WTC11 (cell line): ENCODE results near the gene UBE2M. TPM values are rescaled to one million over a fixed set of nuclear protein-coding genes. Genes with fewer than 3 reads are reported as not detected.

ENCODE experiments used
- ATAC-seq: fragments of 200-7000 bp; cut with Tn5 transposase; 2 replicates; pipeline ENCODE4 v1.10.0; 2021; ENCODE audit warnings: mild to moderate bottlenecking, moderate library complexity
- CTCF ChIA-PET: fragments of 300-600 bp; sonication (Branson Sonifier 250); formaldehyde crosslinking; loops from one replicate; lab custom pipeline; 2021; ENCODE audit warnings: antibody characterized with exemption; lab: Charles Lee
- POLR2A ChIA-PET: fragments of 350-600 bp; sonication (Branson Sonifier 250); formaldehyde crosslinking; loops from one replicate; lab custom pipeline; 2021; ENCODE audit warnings: antibody characterized with exemption; lab: Charles Lee
- DNase-seq: peaks from one replicate; pipeline ENCODE4 v3.0.0; 2021; ENCODE audit warnings: low spot score
- H3K27ac Mint-ChIP-seq: 2 replicates; pipeline ENCODE4 v1.8.0; 2021; ENCODE audit warnings: mixed read lengths
- H3K27me3 Mint-ChIP-seq: 2 replicates; pipeline ENCODE4 v1.8.0; 2021; ENCODE audit warnings: low read depth, mild to moderate bottlenecking, moderate library complexity, mixed read lengths
- H3K36me3 Mint-ChIP-seq: 2 replicates; pipeline ENCODE4 v1.8.0; 2021; ENCODE audit warnings: mixed read lengths
- H3K4me1 Mint-ChIP-seq: 2 replicates; pipeline ENCODE4 v1.8.0; 2022; ENCODE audit warnings: mixed read lengths
- H3K4me3 Mint-ChIP-seq: 2 replicates; pipeline ENCODE4 v1.8.0; 2021; ENCODE audit warnings: mild to moderate bottlenecking, moderate library complexity, mixed read lengths
- H3K9me3 Mint-ChIP-seq: 2 replicates; pipeline ENCODE4 v1.8.0; 2021; ENCODE audit warnings: mixed read lengths
- AFF4 ChIP-seq: sonication (generic); formaldehyde crosslinking; IDR thresholded peaks from 2 replicates; pipeline ENCODE4 v1.8.1; 2023; ENCODE audit warnings: mild to moderate bottlenecking, missing genetic modification reagents, borderline replicate concordance
- ATF3 ChIP-seq: sonication (generic); formaldehyde crosslinking; conservative IDR thresholded peaks from 2 replicates; pipeline ENCODE4 v1.8.1; 2022; ENCODE audit warnings: mild to moderate bottlenecking, missing genetic modification reagents
- FOXK1 ChIP-seq: sonication (generic); formaldehyde crosslinking; IDR thresholded peaks from 2 replicates; pipeline ENCODE4 v1.8.0; 2022; ENCODE audit warnings: mild to moderate bottlenecking, moderate library complexity, missing genetic modification reagents
- FOXP1 ChIP-seq: sonication (generic); formaldehyde crosslinking; IDR thresholded peaks from 2 replicates; pipeline ENCODE4 v1.8.0; 2022; ENCODE audit warnings: missing genetic modification reagents, mild to moderate bottlenecking, moderate library complexity, borderline replicate concordance
- HMGA2 ChIP-seq: fragments of 250-450 bp; sonication (Bioruptor Pico); IDR thresholded peaks from 2 replicates; pipeline ENCODE4 v1.4.0; 2021; ENCODE audit warnings: mild to moderate bottlenecking, moderate library complexity
- JAZF1 ChIP-seq: fragments of 250-450 bp; sonication (Bioruptor Pico); IDR thresholded peaks from 2 replicates; pipeline ENCODE4 v1.9.0; 2021; ENCODE audit warnings: moderate library complexity, mild to moderate bottlenecking, inconsistent platforms
- JUN ChIP-seq: sonication (generic); formaldehyde crosslinking; IDR thresholded peaks from 2 replicates; pipeline ENCODE4 v1.8.0; 2023; ENCODE audit warnings: mild to moderate bottlenecking, missing genetic modification reagents
- MXD4 ChIP-seq: fragments of 250-450 bp; sonication (Bioruptor Pico); IDR thresholded peaks from 2 replicates; pipeline ENCODE4 v1.8.0; 2021; ENCODE audit warnings: mild to moderate bottlenecking, moderate library complexity, borderline replicate concordance
- NFATC4 ChIP-seq: fragments of 250-450 bp; sonication (Bioruptor Pico); IDR thresholded peaks from 2 replicates; pipeline ENCODE4 v1.9.0; 2021; ENCODE audit warnings: mild to moderate bottlenecking
- NFE2L1 ChIP-seq: sonication (generic); formaldehyde crosslinking; IDR thresholded peaks from 2 replicates; pipeline ENCODE4 v1.8.1; 2023; ENCODE audit warnings: missing genetic modification reagents
- NFYB ChIP-seq: sonication (generic); formaldehyde crosslinking; conservative IDR thresholded peaks from 2 replicates; pipeline ENCODE4 v1.8.0; 2022; ENCODE audit warnings: low read depth, missing genetic modification reagents
- NR2C2 ChIP-seq: sonication (generic); formaldehyde crosslinking; IDR thresholded peaks from 2 replicates; pipeline ENCODE4 v1.8.0; 2022; ENCODE audit warnings: mild to moderate bottlenecking, missing genetic modification reagents
- PREB ChIP-seq: sonication (generic); formaldehyde crosslinking; IDR thresholded peaks from 2 replicates; pipeline ENCODE4 v1.8.1; 2022; ENCODE audit warnings: mild to moderate bottlenecking, missing genetic modification reagents, moderate library complexity, borderline replicate concordance
- SP1 ChIP-seq: sonication (generic); formaldehyde crosslinking; conservative IDR thresholded peaks from 2 replicates; pipeline ENCODE4 v1.8.1; 2022; ENCODE audit warnings: missing genetic modification reagents
- ZNF121 ChIP-seq: sonication (generic); formaldehyde crosslinking; IDR thresholded peaks from 2 replicates; pipeline ENCODE4 v1.8.0; 2023; ENCODE audit warnings: missing genetic modification reagents
- ZNF138 ChIP-seq: sonication (generic); formaldehyde crosslinking; conservative IDR thresholded peaks from 2 replicates; pipeline ENCODE4 v1.8.1; 2022; ENCODE audit warnings: mild to moderate bottlenecking, moderate library complexity, missing genetic modification reagents
- ZNF232 ChIP-seq: sonication (generic); formaldehyde crosslinking; IDR thresholded peaks from 2 replicates; pipeline ENCODE4 v1.8.0; 2022; ENCODE audit warnings: mild to moderate bottlenecking, missing genetic modification reagents
- ZNF532 ChIP-seq: fragments of 250-450 bp; sonication (Bioruptor Pico); IDR thresholded peaks from 2 replicates; pipeline ENCODE4 v1.9.0; 2021; ENCODE audit warnings: mild to moderate bottlenecking, borderline replicate concordance
- ZNF671 ChIP-seq: fragments of 250-450 bp; sonication (Bioruptor Pico); IDR thresholded peaks from 2 replicates; pipeline ENCODE4 v1.8.0; 2021; ENCODE audit warnings: mild to moderate bottlenecking
- ZSCAN18 ChIP-seq: fragments of 250-450 bp; sonication (Bioruptor Pico); IDR thresholded peaks from 2 replicates; pipeline ENCODE4 v2.1.2; 2022; ENCODE audit warnings: mild to moderate bottlenecking, moderate library complexity
- total RNA-seq: library from RNA; stranded (reverse); gene quantifications from 3 replicates; pipeline ENCODE4 v1.2.3, GENCODE V29; 2021

Gene UBE2M
- total RNA-seq, 1 experiment from 2014 or later = 105 TPM

- CTCF ChIA-PET = interaction anchor here (0.9 to 3.6 kb wide), 4 partner anchors 12 to 50 kb away, joined by 3 to 20 read pairs (median 4); partner anchors contain the start of gene ZBTB45
- peak; percentile 7 for DNase-seq
These were observed 5.4 kb upstream of the UBE2M start for GRCh38 chr19:58563823-58564222.

More at GRCh38 chr19:58563823-58564222, 5.4 kb upstream of the UBE2M start:
- peaks cover 56% of the 10 kb centered on the region for H3K27me3 Mint-ChIP-seq
- peaks cover 14% of the 10 kb centered on the region for H3K4me1 Mint-ChIP-seq
- H3K9me3 Mint-ChIP-seq = no peaks in the 10 kb centered on the region
- no peak for TF ChIP-seq NFATC4 (CRISPR knock-in tag)
- TF ChIP-seq JAZF1 = no peak
- TF ChIP-seq FOXP1 = no peak
- no peak for TF ChIP-seq AFF4 (CRISPR knock-in tag)
- no peak for TF ChIP-seq ZNF121 (CRISPR knock-in tag)
- no peak for TF ChIP-seq SP1 (CRISPR knock-in tag)
- no peak for TF ChIP-seq NR2C2 (CRISPR knock-in tag)
- TF ChIP-seq ZNF138 (CRISPR knock-in tag) = no peak
- no peak for TF ChIP-seq ZNF232 (CRISPR knock-in tag)
- no peak for TF ChIP-seq ZNF671 (CRISPR knock-in tag)
- TF ChIP-seq JUN = no peak
- TF ChIP-seq PREB = no peak
- TF ChIP-seq ZNF532 (CRISPR knock-in tag) = no peak
- TF ChIP-seq FOXK1 (CRISPR knock-in tag) = no peak
- TF ChIP-seq HMGA2 = no peak
- no peak for TF ChIP-seq NFE2L1 (CRISPR knock-in tag)
- TF ChIP-seq NFYB (CRISPR knock-in tag) = no peak
- no peak for TF ChIP-seq MXD4
- TF ChIP-seq ZSCAN18 (CRISPR knock-in tag) = no peak
- TF ChIP-seq ATF3 = no peak
- no peak overlapping the region for H3K27ac Mint-ChIP-seq
- ATAC-seq = no peak
- H3K36me3 Mint-ChIP-seq = peaks cover 7% of the 10 kb centered on the region; the same call in 1 of the 2 replicates
- POLR2A ChIA-PET = interaction anchor here (2.4 to 2.6 kb wide), 2 partner anchors 19 to 44 kb away, joined by 10 to 14 read pairs; partner anchors contain the start of genes TRIM28 and ZBTB45
- peak overlapping the region; percentile 66 for H3K4me3 Mint-ChIP-seq
